Activated B cell treated with CpG ODN at 0.5 μM for 24 hours (primary cell): Measurements from ENCODE around the gene RPL13A. TPM values are rescaled to one million over a fixed set of nuclear protein-coding genes. Genes with fewer than 3 reads are reported as not detected.

ENCODE experiments used
- ATAC-seq: fragments of 200-7000 bp; cut with Tn5 transposase; one replicate; pipeline ENCODE4 v1.10.0; 2021; ENCODE audit warnings: low read depth, mild to moderate bottlenecking, moderate library complexity
- CTCF ChIA-PET: fragments of 350-600 bp; sonication (Branson Sonifier 250); formaldehyde crosslinking; loops from one replicate; lab custom pipeline; 2021; ENCODE audit warnings: antibody characterized with exemption; lab: Charles Lee
- POLR2A ChIA-PET: fragments of 350-600 bp; sonication (Branson Sonifier 250); formaldehyde crosslinking; loops from one replicate; lab custom pipeline; 2021; ENCODE audit warnings: antibody characterized with exemption; lab: Charles Lee
- DNase-seq: peaks from one replicate; pipeline ENCODE4 v3.0.0; 2022
- H3K27ac Mint-ChIP-seq: one replicate; pipeline ENCODE4 v1.8.0; 2020; ENCODE audit warnings: mixed read lengths
- H3K27me3 Mint-ChIP-seq: one replicate; pipeline ENCODE4 v1.8.0; 2021; ENCODE audit warnings: mixed read lengths
- H3K36me3 Mint-ChIP-seq: one replicate; pipeline ENCODE4 v1.8.0; 2021; ENCODE audit warnings: low read depth, mixed read lengths
- H3K4me1 Mint-ChIP-seq: one replicate; pipeline ENCODE4 v1.8.0; 2021; ENCODE audit warnings: mixed read lengths
- H3K4me3 Mint-ChIP-seq: one replicate; pipeline ENCODE4 v1.8.0; 2020; ENCODE audit warnings: mild to moderate bottlenecking, mixed read lengths
- H3K9me3 Mint-ChIP-seq: one replicate; pipeline ENCODE4 v1.8.0; 2020; ENCODE audit warnings: mixed read lengths
- CTCF ChIP-seq: fragments of 200-600 bp; IDR thresholded peaks from one replicate; pipeline ENCODE4 v1.8.0; 2022; ENCODE audit warnings: antibody characterized with exemption, mild to moderate bottlenecking
- intact Hi-C: fragments of 100-400 bp; cut with micrococcal nuclease; formaldehyde crosslinking; loops from one replicate; pipeline ENCODE4 v1.15.1; 2024
- total RNA-seq: library from RNA; stranded (reverse); gene quantifications from 2 replicates; pipeline ENCODE4 v1.2.3, GENCODE V29; 2022

The RPL13A gene
- total RNA-seq, 1 donor from 2014 or later = 6,642 TPM

- H3K4me3 Mint-ChIP-seq = no peak overlapping the region
- H3K4me1 Mint-ChIP-seq = peaks cover 32% of the 10 kb centered on the region
- ChIA-PET POLR2A (interaction anchor here (0.7 to 3.0 kb wide), 2 partner anchors 9 to 443 kb away, joined by 3 to 35 read pairs; partner anchors contain the start of gene RPS11), CTCF (no interaction called here)
- peaks cover 55% of the 10 kb centered on the region for H3K36me3 Mint-ChIP-seq
- intact Hi-C loops = loop anchor here (2.0 kb wide), 1 partner anchor 17 kb away; no protein-coding TSS in a partner anchor
- no peaks in the 10 kb centered on the region for H3K9me3 Mint-ChIP-seq
- H3K27me3 Mint-ChIP-seq = peaks cover 2% of the 10 kb centered on the region
- ATAC-seq (no peak), DNase-seq (no peak)
- no peak for TF ChIP-seq CTCF
- peak overlapping the region; percentile 53 for H3K27ac Mint-ChIP-seq
These were observed 1.2 kb upstream of the RPL13A start for GRCh38 chr19:49486232-49486631.

- intact Hi-C loops = loop anchor here (1.0 to 2.0 kb wide), 5 partner anchors 10 to 191 kb away; partner anchors contain the start of genes ALDH16A1, FLT3LG, PRMT1 and RPS11
- no peak for DNase-seq
- peak overlapping the region; percentile 93 for H3K4me3 Mint-ChIP-seq
- H3K36me3 Mint-ChIP-seq = peaks cover 57% of the 10 kb centered on the region
- peaks cover 2% of the 10 kb centered on the region for H3K27me3 Mint-ChIP-seq
- ChIA-PET POLR2A (interaction anchor here (0.7 to 2.9 kb wide), 10 partner anchors 8 to 443 kb away, joined by 3 to 28 read pairs (median 6); partner anchors contain the start of genes ALDH16A1, FLT3LG, PIH1D1 and SCAF1), CTCF (no interaction called here)
- peak overlapping the region; percentile 91 for H3K27ac Mint-ChIP-seq
- ATAC-seq = no peak
- no peak for TF ChIP-seq CTCF
- H3K9me3 Mint-ChIP-seq = no peaks in the 10 kb centered on the region
- H3K4me1 Mint-ChIP-seq = peaks cover 34% of the 10 kb centered on the region
These were observed 615 bp upstream of the RPL13A start for GRCh38 chr19:49486710-49487276.

GRCh38 chr19:49488046-49488862 is 846 bp downstream of the RPL13A start:
- no peaks in the 10 kb centered on the region for H3K9me3 Mint-ChIP-seq
- intact Hi-C loops = no loop called here
- CTCF ChIA-PET = interaction anchor here (0.8 to 1.0 kb wide), 2 partner anchors 14 to 18 kb away, joined by 3 read pairs; partner anchors contain the start of gene FLT3LG
- ATAC-seq (no peak), DNase-seq (no peak)
- peak overlapping the region; percentile 91 for H3K27ac Mint-ChIP-seq
- no peak for TF ChIP-seq CTCF
- peaks cover 43% of the 10 kb centered on the region for H3K4me1 Mint-ChIP-seq
- peak overlapping the region; percentile 93 for H3K4me3 Mint-ChIP-seq
- POLR2A ChIA-PET = interaction anchor here (0.6 to 2.9 kb wide), 21 partner anchors 10 to 495 kb away, joined by 3 to 28 read pairs (median 5); partner anchors contain the start of genes ALDH16A1, FLT3LG, GYS1 and PIH1D1
- H3K27me3 Mint-ChIP-seq = peaks cover 2% of the 10 kb centered on the region
- H3K36me3 Mint-ChIP-seq = peaks cover 67% of the 10 kb centered on the region

GRCh38 chr19:49488863-49489537 is 1.6 kb downstream of the RPL13A start:
- POLR2A ChIA-PET = interaction anchor here (0.6 to 2.9 kb wide), 17 partner anchors 10 to 470 kb away, joined by 3 to 28 read pairs (median 5); partner anchors contain the start of genes ALDH16A1, PIH1D1 and SCAF1
- no peak for DNase-seq
- no peak for TF ChIP-seq CTCF
- peaks cover 2% of the 10 kb centered on the region for H3K27me3 Mint-ChIP-seq
- H3K4me1 Mint-ChIP-seq = peaks cover 43% of the 10 kb centered on the region
- H3K4me3 Mint-ChIP-seq = peak overlapping the region; percentile 93
- H3K36me3 Mint-ChIP-seq = peaks cover 68% of the 10 kb centered on the region
- H3K9me3 Mint-ChIP-seq = no peaks in the 10 kb centered on the region
- intact Hi-C loops = no loop called here
- peak overlapping the region; percentile 91 for H3K27ac Mint-ChIP-seq
- no peak for ATAC-seq
- CTCF ChIA-PET = interaction anchor here (1.0 kb wide), 1 partner anchor 19 kb away, joined by 3 read pairs; no protein-coding TSS in a partner anchor
